ENCODE results near the gene COL6A3.

DNA sequence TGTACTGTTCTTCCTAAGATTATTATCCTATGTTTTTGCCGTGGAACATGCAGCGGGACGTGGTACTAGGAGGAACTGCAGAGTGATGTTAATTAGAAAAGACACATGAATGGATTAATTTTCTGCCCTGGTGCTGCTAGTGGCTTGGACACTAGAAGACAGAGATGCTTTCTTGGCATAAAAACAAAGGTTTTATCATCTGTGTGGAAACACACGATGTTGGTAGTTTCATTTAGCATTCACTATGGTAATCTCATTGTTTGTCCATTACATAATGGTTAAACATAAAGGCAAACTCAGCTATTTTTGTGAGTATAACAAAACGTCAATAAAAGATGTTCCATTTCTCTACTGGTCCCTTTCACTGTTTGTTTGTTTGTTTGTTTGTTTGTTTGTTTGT is 22.8 kb downstream of the COL6A3 start:
- TF ChIP-seq POLR2A (IDR thresholded peaks at IDR 0.05; ENCODE audit: borderline replicate concordance, extremely low read depth, insufficient read depth, insufficient read length) (no peak), CTCF (IDR thresholded peaks at IDR 0.05 in 2 of 3, conservative IDR thresholded peaks at IDR 0.05 in 1 of 3; ENCODE audit: borderline replicate concordance in 1 of 3, insufficient read depth in 1 of 3, low read depth in 2 of 3, low read length in 2 of 3) (no peak)
